SJSA1 (cell line): Measurements from ENCODE around the gene CCDC88B. TPM values are rescaled to one million over a fixed set of nuclear protein-coding genes. Genes with fewer than 3 reads are reported as not detected.
A peak's percentile ranks its signal among the peaks of the same experiment; 100 is the strongest.
"Not testable (repeated sequence)": the region's sequence is repeated elsewhere in the genome, so short reads cannot be mapped to it uniquely, and the experiment has no call there.

Source experiments
- DNase-seq, 2 experiments: peaks; one replicate each; pipeline ENCODE4 v3.0.0-alpha.2; 2015 to 2020; ENCODE audit warnings: low spot score in 2 of 2, low read depth in 1 of 2
- H3K27ac ChIP-seq: fragments of 250-450 bp; sonication (Bioruptor Pico); 2 replicates; pipeline ENCODE4 v1.5.1; 2020; ENCODE audit warnings: mild to moderate bottlenecking, moderate library complexity
- H3K27me3 ChIP-seq: fragments of 250-450 bp; sonication (Bioruptor Pico); replicated peaks from 2 replicates; pipeline ENCODE4 v1.5.1; 2020; ENCODE audit warnings: mild to moderate bottlenecking, moderate library complexity
- H3K36me3 ChIP-seq: fragments of 250-450 bp; sonication (Bioruptor Pico); 2 replicates; pipeline ENCODE4 v1.5.1; 2020; ENCODE audit warnings: mild to moderate bottlenecking
- H3K4me1 ChIP-seq: fragments of 250-450 bp; sonication (Bioruptor Pico); replicated peaks from 2 replicates; pipeline ENCODE4 v1.6.1; 2021; ENCODE audit warnings: mild to moderate bottlenecking
- H3K4me3 ChIP-seq: fragments of 250-450 bp; sonication (Bioruptor Pico); 2 replicates; pipeline ENCODE4 v1.5.1; 2020; ENCODE audit warnings: mild to moderate bottlenecking
- H3K9me3 ChIP-seq: fragments of 250-450 bp; sonication (Bioruptor Pico); replicated peaks from 2 replicates; pipeline ENCODE4 v1.5.1; 2020; ENCODE audit warnings: mild to moderate bottlenecking
- total RNA-seq: library from RNA; depleted of rRNA; stranded (reverse); fragments of >200 nt; shearing (Covaris generic); gene quantifications from 2 replicates; pipeline ENCODE4 v1.2.3, GENCODE V29; 2014

The CCDC88B gene
- total RNA-seq, 1 experiment from 2014 or later, result 2.2 TPM

DNA sequence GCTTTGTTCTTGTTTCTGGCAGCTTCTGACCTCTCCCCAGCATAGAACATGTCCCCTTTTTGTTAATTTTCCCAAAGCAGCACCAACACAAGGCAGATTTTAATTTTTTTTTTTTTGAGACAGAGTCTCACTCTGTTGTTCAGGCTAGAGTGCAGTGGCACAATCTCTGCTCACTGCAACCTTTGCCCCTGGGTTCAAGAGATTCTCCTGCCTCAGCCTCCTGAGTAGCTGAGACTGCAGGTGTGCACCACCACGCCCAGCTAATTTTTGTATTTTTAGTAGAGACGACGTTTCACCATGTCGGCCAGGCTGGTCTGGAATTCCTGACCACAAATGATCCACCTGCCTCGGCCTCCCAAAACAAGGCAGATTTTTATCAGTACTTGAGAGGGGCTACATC lies 32.2 kb upstream of the CCDC88B start:
- H3K4me3 ChIP-seq, H3K27me3 ChIP-seq, H3K27ac ChIP-seq, DNase-seq, H3K9me3 ChIP-seq: not testable (repeated sequence)
- peaks cover 18% of the 10 kb centered on the region for H3K4me1 ChIP-seq
- H3K36me3 ChIP-seq, result peaks cover 18% of the 10 kb centered on the region

DNA sequence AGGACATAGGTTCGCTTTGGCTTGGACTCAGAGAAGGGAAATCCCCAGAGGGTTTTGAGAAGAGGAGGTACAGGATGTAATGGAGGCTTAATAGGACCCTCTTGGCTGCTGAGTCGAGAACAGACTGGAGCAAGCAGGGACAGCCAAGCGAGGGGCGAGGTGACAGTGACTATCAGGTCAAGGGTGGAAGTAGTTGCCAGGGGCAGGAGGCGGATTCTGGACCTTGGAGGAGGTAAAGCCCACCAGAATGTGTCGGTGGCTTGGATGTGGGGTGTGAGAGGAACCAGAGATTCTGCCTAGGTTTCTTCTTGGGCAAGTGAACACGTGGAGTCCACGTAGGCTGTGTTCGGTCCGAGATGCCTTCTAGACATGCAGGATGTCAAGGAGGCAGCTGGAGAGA lies 27.1 kb upstream of the CCDC88B start:
- no peak overlapping the region for H3K27ac ChIP-seq
- peaks cover 44% of the 10 kb centered on the region for H3K36me3 ChIP-seq
- H3K27me3 ChIP-seq, result no peaks in the 10 kb centered on the region
- no peaks in the 10 kb centered on the region for H3K9me3 ChIP-seq
- DNase-seq, result no peak
- H3K4me1 ChIP-seq, result peaks cover 5% of the 10 kb centered on the region; the same call in 1 of the 2 replicates
- H3K4me3 ChIP-seq, result no peak overlapping the region

DNA sequence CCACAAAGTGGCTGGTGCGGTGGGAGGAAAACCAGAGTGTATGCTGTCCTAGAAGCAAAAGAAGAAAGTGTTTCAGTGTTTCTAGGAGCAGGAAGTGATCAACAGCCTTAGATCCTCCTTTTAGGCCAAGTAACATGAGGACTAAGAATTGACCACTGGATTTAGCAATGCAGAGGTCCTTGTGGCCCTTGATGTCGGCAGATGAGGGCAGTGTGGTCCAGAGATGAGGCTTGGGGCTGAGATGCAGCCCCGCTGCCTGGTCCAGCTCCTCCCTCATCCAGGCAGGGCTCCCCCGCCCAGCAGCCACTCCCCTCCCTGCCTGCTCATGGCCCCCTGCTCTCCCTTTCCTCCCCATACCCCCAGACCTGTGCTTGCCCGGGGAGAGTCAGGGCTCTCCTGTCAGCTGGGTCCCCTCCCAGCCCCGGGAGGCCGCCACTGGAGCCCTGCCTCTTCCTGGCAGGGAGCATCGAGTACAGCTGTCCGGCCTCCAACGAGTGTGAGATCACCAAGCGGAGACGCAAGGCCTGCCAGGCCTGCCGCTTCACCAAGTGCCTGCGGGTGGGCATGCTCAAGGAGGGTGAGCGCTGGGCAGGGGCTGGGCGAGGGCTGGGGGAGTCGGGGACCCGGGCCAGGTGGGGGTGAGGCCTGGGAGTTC lies 26.4 kb upstream of the CCDC88B start:
- Histone ChIP-seq H3K4me3 (no peak overlapping the region), H3K27ac (no peak overlapping the region)

GRCh38 chr11:64314146-64314804 lies 25.7 kb upstream of the CCDC88B start:
- Histone ChIP-seq H3K27me3 (no peaks in the 10 kb centered on the region), H3K27ac (no peak overlapping the region), H3K4me1 (peaks cover 10% of the 10 kb centered on the region), H3K9me3 (no peaks in the 10 kb centered on the region), H3K36me3 (peaks cover 43% of the 10 kb centered on the region), H3K4me3 (no peak overlapping the region)
- no peak for DNase-seq

More for the DNA sequence above, 26.4 kb upstream of the CCDC88B start:
- no peak for DNase-seq
- peaks cover 5% of the 10 kb centered on the region; the same call in 1 of the 2 replicates for H3K4me1 ChIP-seq
- H3K36me3 ChIP-seq, result peaks cover 43% of the 10 kb centered on the region
- no peaks in the 10 kb centered on the region for H3K27me3 ChIP-seq
- H3K9me3 ChIP-seq, result no peaks in the 10 kb centered on the region

DNA sequence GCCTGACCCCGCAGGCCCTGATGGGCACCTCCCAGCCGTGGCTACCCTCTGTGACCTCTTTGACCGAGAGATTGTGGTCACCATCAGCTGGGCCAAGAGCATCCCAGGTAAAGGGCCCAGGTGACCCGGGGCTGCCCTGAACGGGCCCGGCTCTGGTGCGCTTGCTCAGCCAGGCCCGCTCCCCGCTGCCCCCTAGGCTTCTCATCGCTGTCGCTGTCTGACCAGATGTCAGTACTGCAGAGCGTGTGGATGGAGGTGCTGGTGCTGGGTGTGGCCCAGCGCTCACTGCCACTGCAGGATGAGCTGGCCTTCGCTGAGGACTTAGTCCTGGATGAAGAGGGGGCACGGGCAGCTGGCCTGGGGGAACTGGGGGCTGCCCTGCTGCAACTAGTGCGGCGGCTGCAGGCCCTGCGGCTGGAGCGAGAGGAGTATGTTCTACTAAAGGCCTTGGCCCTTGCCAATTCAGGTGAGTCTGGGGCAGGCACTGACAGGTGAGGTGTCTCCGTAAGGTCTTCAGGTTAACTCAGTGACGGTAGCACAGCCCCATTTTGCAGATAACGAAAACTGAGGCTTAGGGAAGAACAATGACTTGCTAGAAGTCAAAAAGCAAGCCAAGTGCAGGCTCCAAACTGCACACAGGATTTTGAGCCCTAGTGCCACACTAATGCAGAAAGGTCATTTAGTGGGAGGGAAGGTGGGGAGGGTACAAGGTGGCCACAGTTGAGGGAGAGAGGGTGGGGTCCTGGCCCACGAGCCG lies 25.0 kb upstream of the CCDC88B start:
- DNase-seq, result no peak
- H3K27me3 ChIP-seq, result no peaks in the 10 kb centered on the region
- H3K27ac ChIP-seq, result no peak overlapping the region
- H3K4me3 ChIP-seq, result no peak overlapping the region
- H3K9me3 ChIP-seq, result no peaks in the 10 kb centered on the region
- H3K36me3 ChIP-seq, result peaks cover 43% of the 10 kb centered on the region
- H3K4me1 ChIP-seq, result peaks cover 10% of the 10 kb centered on the region

DNA sequence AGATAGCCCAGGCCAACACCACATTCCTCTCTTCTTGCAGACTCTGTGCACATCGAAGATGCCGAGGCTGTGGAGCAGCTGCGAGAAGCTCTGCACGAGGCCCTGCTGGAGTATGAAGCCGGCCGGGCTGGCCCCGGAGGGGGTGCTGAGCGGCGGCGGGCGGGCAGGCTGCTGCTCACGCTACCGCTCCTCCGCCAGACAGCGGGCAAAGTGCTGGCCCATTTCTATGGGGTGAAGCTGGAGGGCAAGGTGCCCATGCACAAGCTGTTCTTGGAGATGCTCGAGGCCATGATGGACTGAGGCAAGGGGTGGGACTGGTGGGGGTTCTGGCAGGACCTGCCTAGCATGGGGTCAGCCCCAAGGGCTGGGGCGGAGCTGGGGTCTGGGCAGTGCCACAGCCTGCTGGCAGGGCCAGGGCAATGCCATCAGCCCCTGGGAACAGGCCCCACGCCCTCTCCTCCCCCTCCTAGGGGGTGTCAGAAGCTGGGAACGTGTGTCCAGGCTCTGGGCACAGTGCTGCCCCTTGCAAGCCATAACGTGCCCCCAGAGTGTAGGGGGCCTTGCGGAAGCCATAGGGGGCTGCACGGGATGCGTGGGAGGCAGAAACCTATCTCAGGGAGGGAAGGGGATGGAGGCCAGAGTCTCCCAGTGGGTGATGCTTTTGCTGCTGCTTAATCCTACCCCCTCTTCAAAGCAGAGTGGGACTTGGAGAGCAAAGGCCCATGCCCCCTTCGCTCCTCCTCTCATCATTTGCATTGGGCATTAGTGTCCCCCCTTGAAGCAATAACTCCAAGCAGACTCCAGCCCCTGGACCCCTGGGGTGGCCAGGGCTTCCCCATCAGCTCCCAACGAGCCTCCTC lies 24.1 kb upstream of the CCDC88B start:
- not testable (repeated sequence) for H3K4me3 ChIP-seq

DNA sequence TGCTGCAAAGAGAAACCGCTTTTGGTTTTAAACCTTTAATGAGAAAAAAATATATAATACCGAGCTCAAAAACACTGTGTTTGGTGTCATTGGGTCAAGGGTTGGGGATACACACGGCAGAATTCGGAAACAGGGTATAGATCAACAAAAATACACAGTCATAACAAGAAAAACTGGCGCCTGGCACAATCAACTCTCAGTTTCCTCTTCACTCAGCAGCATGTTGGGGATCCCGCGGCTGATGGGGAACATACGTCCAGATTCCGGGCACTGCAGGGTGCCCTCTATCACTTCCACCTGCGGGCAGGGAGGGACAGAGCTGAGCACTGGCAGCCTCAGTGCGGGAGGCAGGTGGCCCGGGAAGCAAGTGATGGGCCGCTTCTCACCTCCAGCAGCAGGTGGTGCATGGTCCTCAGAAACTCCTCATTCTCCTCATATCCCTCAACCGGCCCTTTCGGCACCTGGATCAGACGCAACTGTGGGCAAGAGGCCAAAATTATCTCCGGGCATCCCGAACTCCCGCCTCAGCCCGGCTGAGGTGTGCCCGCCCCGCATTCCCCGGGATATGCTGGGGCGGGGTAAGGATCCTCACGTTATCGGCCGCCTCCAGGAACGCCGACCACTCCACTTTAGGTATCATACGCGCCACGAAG lies 23.2 kb upstream of the CCDC88B start:
- DNase-seq, result no peak

More for the DNA sequence above, 24.1 kb upstream of the CCDC88B start:
- not testable (repeated sequence) for H3K27ac ChIP-seq, H3K27me3 ChIP-seq, DNase-seq, H3K9me3 ChIP-seq
- peaks cover 10% of the 10 kb centered on the region for H3K4me1 ChIP-seq
- peaks cover 43% of the 10 kb centered on the region for H3K36me3 ChIP-seq

DNA sequence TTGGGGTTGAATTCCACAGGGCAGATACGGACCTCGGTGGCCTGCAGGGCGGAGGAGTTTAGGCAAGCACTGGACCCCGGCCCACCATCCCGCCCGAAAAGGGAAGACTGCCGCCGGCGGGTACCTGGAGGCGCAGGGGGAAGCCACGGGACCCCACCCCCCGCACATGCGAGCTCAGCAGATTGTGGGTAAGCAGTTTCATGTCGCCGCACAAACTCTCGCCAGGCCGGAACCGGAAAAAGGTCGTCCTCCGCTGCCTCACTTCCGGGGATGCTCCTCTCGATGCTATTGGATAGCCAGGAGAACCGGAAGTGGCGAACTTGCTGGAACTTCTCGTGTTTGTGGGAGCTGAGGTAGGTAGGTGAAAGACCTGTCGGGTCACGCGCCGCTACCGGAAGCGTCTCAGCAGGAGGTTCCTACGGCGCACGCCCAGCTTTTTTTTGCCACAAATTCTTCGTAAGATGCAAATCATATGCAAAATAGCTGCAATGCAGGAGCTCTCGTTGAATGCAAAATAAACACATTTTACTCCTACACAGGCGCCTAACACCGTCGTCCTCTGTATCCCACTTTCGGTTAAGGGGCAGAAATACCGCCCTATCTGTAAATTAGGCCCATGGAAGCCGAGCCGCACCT lies 22.6 kb upstream of the CCDC88B start, which contains the start of gene TRMT112:
TSS of gene TRMT112 (minus strand) at position 235 of the 636 bp plus-strand sequence. CDS start at position 202, 33 bp downstream.
- Histone ChIP-seq H3K4me3 (peak within 1 kb of the TSS; percentile 69), H3K27ac (peak within 1 kb of the TSS; percentile 81), H3K4me1 (peaks cover 20% of the 10 kb centered on the region), H3K9me3 (no peaks in the 10 kb centered on the region), H3K36me3 (peaks cover 44% of the 10 kb centered on the region), H3K27me3 (no peaks in the 10 kb centered on the region)
- peak; percentile 93 to 99 for DNase-seq

More for the DNA sequence above, 23.2 kb upstream of the CCDC88B start:
- Histone ChIP-seq H3K36me3 (peaks cover 43% of the 10 kb centered on the region), H3K9me3 (no peaks in the 10 kb centered on the region), H3K4me3 (peak overlapping the region; percentile 69), H3K27ac (peak overlapping the region; percentile 81), H3K27me3 (no peaks in the 10 kb centered on the region), H3K4me1 (peaks cover 16% of the 10 kb centered on the region)

DNA sequence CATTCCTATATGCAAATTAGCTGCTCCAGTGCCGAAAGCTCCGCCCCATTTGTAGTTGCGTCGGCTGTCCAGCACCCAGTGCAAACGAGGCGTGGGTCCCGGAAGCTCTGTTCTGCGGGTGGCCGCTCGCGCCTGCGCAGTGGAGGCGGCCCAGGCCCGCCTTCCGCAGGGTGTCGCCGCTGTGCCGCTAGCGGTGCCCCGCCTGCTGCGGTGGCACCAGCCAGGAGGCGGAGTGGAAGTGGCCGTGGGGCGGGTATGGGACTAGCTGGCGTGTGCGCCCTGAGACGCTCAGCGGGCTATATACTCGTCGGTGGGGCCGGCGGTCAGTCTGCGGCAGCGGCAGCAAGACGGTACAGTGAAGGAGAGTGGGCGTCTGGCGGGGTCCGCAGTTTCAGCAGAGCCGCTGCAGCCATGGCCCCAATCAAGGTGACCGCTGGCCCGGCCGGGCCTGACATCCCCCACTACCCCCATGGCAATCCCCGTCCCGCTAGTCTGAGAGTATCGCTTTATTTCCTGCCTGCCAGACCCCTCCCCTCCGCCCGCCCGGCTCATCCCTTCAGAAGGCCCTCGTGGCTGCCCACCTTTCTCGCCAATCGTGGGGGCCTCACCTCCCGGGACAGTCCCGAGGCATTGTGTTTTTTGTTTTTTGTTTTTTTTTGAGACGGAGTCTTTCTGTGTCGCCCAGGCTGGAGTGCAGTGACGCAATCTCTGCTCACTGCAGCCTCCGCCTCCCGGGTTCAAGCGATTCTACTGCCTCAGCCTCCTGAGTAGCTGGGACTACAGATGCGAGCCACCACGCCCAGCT lies 21.8 kb upstream of the CCDC88B start, which contains the start of gene PRDX5:
TSS of gene PRDX5 (plus strand) at position 161 of the 805 bp plus-strand sequence. CDS start at position 256, 95 bp downstream.
- DNase-seq, result peak; percentile 97 to 99
- no peaks in the 10 kb centered on the region for H3K27me3 ChIP-seq
- peak within 1 kb of the TSS; percentile 69 for H3K4me3 ChIP-seq
- H3K27ac ChIP-seq, result peak within 1 kb of the TSS; percentile 81
- H3K9me3 ChIP-seq, result no peaks in the 10 kb centered on the region
- H3K4me1 ChIP-seq, result peaks cover 20% of the 10 kb centered on the region
- peaks cover 46% of the 10 kb centered on the region for H3K36me3 ChIP-seq

GRCh38 chr11:64318766-64319761 lies 20.9 kb upstream of the CCDC88B start:
- no peaks in the 10 kb centered on the region for H3K27me3 ChIP-seq
- peak overlapping the region; percentile 69 for H3K4me3 ChIP-seq
- no peak overlapping the region; the same call in 1 of the 2 replicates for H3K27ac ChIP-seq
- peaks cover 20% of the 10 kb centered on the region for H3K4me1 ChIP-seq
- peaks cover 42% of the 10 kb centered on the region for H3K36me3 ChIP-seq
- no peak for DNase-seq
- no peaks in the 10 kb centered on the region for H3K9me3 ChIP-seq

- DNase-seq, result no peak
- no peaks in the 10 kb centered on the region for H3K27me3 ChIP-seq
- H3K9me3 ChIP-seq, result no peaks in the 10 kb centered on the region
- no peak overlapping the region for H3K27ac ChIP-seq
- peaks cover 27% of the 10 kb centered on the region for H3K36me3 ChIP-seq
- H3K4me3 ChIP-seq, result no peak overlapping the region
- peaks cover 20% of the 10 kb centered on the region for H3K4me1 ChIP-seq
These were observed 19.4 kb upstream of the CCDC88B start for GRCh38 chr11:64320556-64320955.
